Measurements from ENCODE around the gene HLX. TPM values are rescaled to one million over a fixed set of nuclear protein-coding genes. Genes with fewer than 3 reads are reported as not detected.

The HLX gene
- total RNA-seq, 1 experiment from 2014 or later, result 4.0 TPM

GRCh38 chr1:220884109-220884980, 5.1 kb downstream of the HLX start:
- POLR2A ChIA-PET (ENCODE audit: unreplicated experiment), result no interaction called here
- H3K36me3 ChIP-seq (ENCODE audit: low read depth, low read length), result no peaks in the 10 kb centered on the region; the same call in 1 of the 2 replicates
- no peak overlapping the region for H3K4me3 ChIP-seq (ENCODE audit: low read length)
- no peaks in the 10 kb centered on the region for H3K9me3 ChIP-seq (ENCODE audit: low read length)
- H2AFZ ChIP-seq (ENCODE audit: low read length), result no peak overlapping the region
- H3K4me2 ChIP-seq (ENCODE audit: low read length), result no peak overlapping the region
- BruUV-seq (replicated peaks), result no TSS peak
- TF ChIP-seq EZH2 (IDR thresholded peaks at IDR 0.05; ENCODE audit: low read length, unreplicated experiment) (no peak), EZH2phosphoT487 (IDR thresholded peaks at IDR 0.05; ENCODE audit: borderline replicate concordance, low read length) (no peak)
- TF ChIP-seq, protein P1, sequence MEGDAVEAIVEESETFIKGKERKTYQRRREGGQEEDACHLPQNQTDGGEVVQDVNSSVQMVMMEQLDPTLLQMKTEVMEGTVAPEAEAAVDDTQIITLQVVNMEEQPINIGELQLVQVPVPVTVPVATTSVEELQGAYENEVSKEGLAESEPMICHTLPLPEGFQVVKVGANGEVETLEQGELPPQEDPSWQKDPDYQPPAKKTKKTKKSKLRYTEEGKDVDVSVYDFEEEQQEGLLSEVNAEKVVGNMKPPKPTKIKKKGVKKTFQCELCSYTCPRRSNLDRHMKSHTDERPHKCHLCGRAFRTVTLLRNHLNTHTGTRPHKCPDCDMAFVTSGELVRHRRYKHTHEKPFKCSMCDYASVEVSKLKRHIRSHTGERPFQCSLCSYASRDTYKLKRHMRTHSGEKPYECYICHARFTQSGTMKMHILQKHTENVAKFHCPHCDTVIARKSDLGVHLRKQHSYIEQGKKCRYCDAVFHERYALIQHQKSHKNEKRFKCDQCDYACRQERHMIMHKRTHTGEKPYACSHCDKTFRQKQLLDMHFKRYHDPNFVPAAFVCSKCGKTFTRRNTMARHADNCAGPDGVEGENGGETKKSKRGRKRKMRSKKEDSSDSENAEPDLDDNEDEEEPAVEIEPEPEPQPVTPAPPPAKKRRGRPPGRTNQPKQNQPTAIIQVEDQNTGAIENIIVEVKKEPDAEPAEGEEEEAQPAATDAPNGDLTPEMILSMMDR (conservative IDR thresholded peaks at IDR 0.05; ENCODE audit: low read depth, low read length), result no peak
- no peaks in the 10 kb centered on the region for H3K27me3 ChIP-seq (ENCODE audit: low read length)
- H3K27ac ChIP-seq (ENCODE audit: low read length), result no peak overlapping the region
- H3K9me2 ChIP-seq (replicated peaks; ENCODE audit: low read length), result no peaks in the 10 kb centered on the region
- peaks cover 19% of the 10 kb centered on the region for H3K79me2 ChIP-seq (ENCODE audit: low read length)
- intact Hi-C loops (cut with micrococcal nuclease), result no loop called here
- H3K9ac ChIP-seq (ENCODE audit: low read length), result no peak overlapping the region
- ATAC-seq (no peak), DNase-seq (no peak)
- H3F3A ChIP-seq (ENCODE audit: low read length, unreplicated experiment), result no peaks in the 10 kb centered on the region
- H4K20me1 ChIP-seq (ENCODE audit: low read length), result no peaks in the 10 kb centered on the region
- H3K4me1 ChIP-seq (ENCODE audit: insufficient read depth, low read length), result peaks cover 8% of the 10 kb centered on the region; the same call in 1 of the 2 replicates
- CTCF ChIA-PET, result no interaction called here

DNA sequence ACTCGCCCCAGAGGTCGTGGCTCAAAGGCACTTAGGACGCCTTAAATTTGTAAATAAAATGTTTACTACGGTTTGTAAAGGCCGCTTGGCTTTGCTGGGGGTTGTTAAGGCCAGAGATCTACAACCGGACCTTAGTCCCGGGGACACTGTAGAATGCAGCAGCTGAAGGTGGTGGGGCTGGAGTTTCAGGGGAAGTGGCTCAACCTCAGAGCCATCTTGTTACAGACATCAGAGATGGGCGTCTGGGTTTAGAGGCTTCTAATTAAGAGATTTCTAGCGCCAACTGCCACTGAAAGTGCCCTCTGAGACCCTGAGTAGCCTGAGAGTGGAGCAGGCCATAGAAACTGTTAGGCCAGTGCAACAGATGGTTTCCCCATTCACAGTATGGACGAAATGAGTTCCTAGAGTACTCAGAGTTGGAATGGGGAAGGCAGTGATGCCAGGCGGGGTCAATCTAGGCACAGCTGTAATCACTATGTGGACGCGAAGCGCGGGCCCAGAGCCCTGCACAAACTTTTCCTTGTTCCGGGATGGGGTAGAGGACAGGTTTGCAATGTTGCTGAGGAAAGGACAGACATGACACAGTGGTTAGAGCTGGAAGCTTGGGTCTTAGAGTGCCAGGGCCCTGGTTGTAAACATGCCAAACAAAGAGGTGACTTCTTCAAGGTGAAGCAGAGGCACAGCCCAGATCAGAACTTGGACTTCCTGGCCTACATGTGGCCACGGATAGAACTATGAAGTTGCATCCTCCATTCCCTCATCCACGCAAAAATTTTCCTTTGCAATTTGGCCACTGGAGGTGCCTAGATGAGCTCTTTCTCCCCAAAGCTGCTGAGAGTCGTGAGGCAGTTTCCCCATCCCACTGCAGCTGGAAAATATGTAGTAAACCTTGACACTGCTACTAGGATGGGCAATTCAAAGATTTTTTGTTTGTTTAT, 6.0 kb downstream of the HLX start:
- no peak for ATAC-seq
- POLR2A ChIA-PET (ENCODE audit: unreplicated experiment), result no interaction called here
- Histone ChIP-seq H3K9me3 (ENCODE audit: low read length) (no peaks in the 10 kb centered on the region), H2AFZ (ENCODE audit: low read length) (no peak overlapping the region), H3F3A (ENCODE audit: low read length, unreplicated experiment) (no peaks in the 10 kb centered on the region), H3K27ac (ENCODE audit: low read length) (no peak overlapping the region), H3K27me3 (ENCODE audit: low read length) (no peaks in the 10 kb centered on the region), H3K4me2 (ENCODE audit: low read length) (no peak overlapping the region), H3K9ac (ENCODE audit: low read length) (no peak overlapping the region), H3K9me2 (replicated peaks; ENCODE audit: low read length) (no peaks in the 10 kb centered on the region), H3K4me3 (ENCODE audit: low read length) (no peak overlapping the region), H4K20me1 (ENCODE audit: low read length) (no peaks in the 10 kb centered on the region), H3K36me3 (ENCODE audit: low read depth, low read length) (no peaks in the 10 kb centered on the region; the same call in 1 of the 2 replicates), H3K4me1 (ENCODE audit: insufficient read depth, low read length) (peaks cover 8% of the 10 kb centered on the region; the same call in 1 of the 2 replicates), H3K79me2 (ENCODE audit: low read length) (peaks cover 13% of the 10 kb centered on the region)
- no peak for TF ChIP-seq EZH2 (IDR thresholded peaks at IDR 0.05; ENCODE audit: low read length, unreplicated experiment)
- TF ChIP-seq, protein P1 (conservative IDR thresholded peaks at IDR 0.05; ENCODE audit: low read depth, low read length), result no peak
- TF ChIP-seq EZH2phosphoT487 (IDR thresholded peaks at IDR 0.05; ENCODE audit: borderline replicate concordance, low read length), result no peak
- intact Hi-C loops (cut with micrococcal nuclease), result no loop called here
- CTCF ChIA-PET, result no interaction called here
- BruUV-seq (replicated peaks), result no TSS peak
- no peak for DNase-seq

Measured in PC-3 (cell line).